AG04450 (cell line): ENCODE measurements around the gene SYK. TPM values are rescaled to one million over a fixed set of nuclear protein-coding genes. Genes with fewer than 3 reads are reported as not detected.

ENCODE experiments used
- CTCF ChIA-PET: fragments of 300-600, 350-600 bp; formaldehyde crosslinking; extraction: SDS; loops from one replicate; lab custom pipeline; 2022; ENCODE audit warnings: antibody characterized with exemption, inconsistent platforms; lab: Charles Lee
- POLR2A ChIA-PET: fragments of 350-600 bp; formaldehyde crosslinking; extraction: SDS; loops from one replicate; lab custom pipeline; 2021; ENCODE audit warnings: antibody characterized with exemption, inconsistent platforms; lab: Yijun Ruan, JAX
- DNase-seq: peaks from one replicate; pipeline ENCODE4 v3.0.0-alpha.2; 2011; ENCODE audit warnings: low read depth, low spot score
- H3K27ac ChIP-seq: one replicate; pipeline ENCODE4 v1.5.1; 2012; ENCODE audit warnings: low read depth, low read length, control low read depth
- H3K27me3 ChIP-seq: one replicate; pipeline ENCODE4 v1.6.0; 2012; ENCODE audit warnings: low read length; ENCODE audit not compliant: control insufficient read depth, insufficient read depth
- H3K4me3 ChIP-seq: 2 replicates; pipeline ENCODE4 v1.5.1; 2011; ENCODE audit warnings: mild to moderate bottlenecking, low read depth, low read length, control low read depth
- H3K9me3 ChIP-seq: 2 replicates; pipeline ENCODE4 v1.5.1; 2012; ENCODE audit warnings: low read length; ENCODE audit not compliant: control insufficient read depth, insufficient read depth
- polyA plus RNA-seq: library from polyadenylated mRNA; depleted of rRNA; stranded (reverse); fragments of >200 nt; gene quantifications from 2 replicates; pipeline ENCODE4 v1.2.3, GENCODE V29; 2011
- TF ChIP-seq, protein P1 (sequence below): IDR thresholded peaks from 2 replicates; pipeline ENCODE4 v1.5.1; 2011; ENCODE audit warnings: low read depth, low read length, control low read depth, inconsistent platforms

SYK gene
- polyA plus RNA-seq, 1 experiment, result not detected

DNA sequence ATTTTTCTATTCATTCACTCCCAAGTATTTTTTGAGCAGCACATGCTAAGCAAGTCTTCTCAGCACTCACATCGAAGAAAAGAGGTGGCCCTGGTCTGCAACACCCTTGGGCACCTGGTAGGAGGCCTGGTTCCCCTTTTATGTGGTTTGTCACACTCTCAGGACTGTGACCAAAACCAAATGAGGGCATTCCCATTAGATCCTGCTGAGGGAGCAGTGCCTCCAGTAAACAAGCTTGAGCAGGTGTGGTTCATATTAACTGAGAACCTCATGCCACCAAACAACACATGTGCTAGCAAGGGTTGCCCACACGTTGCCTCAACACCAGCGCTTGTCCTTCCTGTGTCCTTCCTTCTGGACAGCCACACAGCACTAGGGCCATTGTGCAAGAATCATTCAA, 26.9 kb upstream of the SYK start:
- CTCF ChIA-PET, result no interaction called here
- Histone ChIP-seq H3K9me3 (no peaks in the 10 kb centered on the region), H3K27me3 (no peaks in the 10 kb centered on the region), H3K27ac (no peak overlapping the region), H3K4me3 (no peak overlapping the region)
- POLR2A ChIA-PET, result no interaction called here
- TF ChIP-seq, protein P1, sequence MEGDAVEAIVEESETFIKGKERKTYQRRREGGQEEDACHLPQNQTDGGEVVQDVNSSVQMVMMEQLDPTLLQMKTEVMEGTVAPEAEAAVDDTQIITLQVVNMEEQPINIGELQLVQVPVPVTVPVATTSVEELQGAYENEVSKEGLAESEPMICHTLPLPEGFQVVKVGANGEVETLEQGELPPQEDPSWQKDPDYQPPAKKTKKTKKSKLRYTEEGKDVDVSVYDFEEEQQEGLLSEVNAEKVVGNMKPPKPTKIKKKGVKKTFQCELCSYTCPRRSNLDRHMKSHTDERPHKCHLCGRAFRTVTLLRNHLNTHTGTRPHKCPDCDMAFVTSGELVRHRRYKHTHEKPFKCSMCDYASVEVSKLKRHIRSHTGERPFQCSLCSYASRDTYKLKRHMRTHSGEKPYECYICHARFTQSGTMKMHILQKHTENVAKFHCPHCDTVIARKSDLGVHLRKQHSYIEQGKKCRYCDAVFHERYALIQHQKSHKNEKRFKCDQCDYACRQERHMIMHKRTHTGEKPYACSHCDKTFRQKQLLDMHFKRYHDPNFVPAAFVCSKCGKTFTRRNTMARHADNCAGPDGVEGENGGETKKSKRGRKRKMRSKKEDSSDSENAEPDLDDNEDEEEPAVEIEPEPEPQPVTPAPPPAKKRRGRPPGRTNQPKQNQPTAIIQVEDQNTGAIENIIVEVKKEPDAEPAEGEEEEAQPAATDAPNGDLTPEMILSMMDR, result no peak
- DNase-seq, result no peak

DNA sequence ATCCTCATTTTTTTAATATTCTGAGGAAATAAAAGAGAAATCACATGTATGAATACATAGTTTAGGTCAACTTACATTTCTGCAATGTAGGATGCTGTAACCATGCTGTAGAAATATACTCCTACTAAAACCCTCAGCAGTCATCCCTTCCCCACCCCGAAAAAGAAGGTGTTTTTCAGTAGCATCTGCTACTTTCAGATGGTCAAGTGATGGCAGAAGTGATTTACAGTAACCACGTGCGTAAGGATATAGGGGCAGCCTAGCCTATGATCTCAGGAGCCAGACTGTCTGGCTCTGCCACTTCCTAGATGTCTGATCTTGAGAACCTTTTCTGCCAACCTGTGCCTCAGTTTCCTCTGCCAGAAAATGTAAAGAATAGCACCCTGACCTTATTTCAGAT, 26.0 kb upstream of the SYK start:
- TF ChIP-seq, protein P1, result no peak
- CTCF ChIA-PET, result no interaction called here
- no peak overlapping the region for H3K4me3 ChIP-seq
- POLR2A ChIA-PET, result no interaction called here
- H3K27ac ChIP-seq, result no peak overlapping the region
- no peak for DNase-seq
- H3K9me3 ChIP-seq, result no peaks in the 10 kb centered on the region
- no peaks in the 10 kb centered on the region for H3K27me3 ChIP-seq

DNA sequence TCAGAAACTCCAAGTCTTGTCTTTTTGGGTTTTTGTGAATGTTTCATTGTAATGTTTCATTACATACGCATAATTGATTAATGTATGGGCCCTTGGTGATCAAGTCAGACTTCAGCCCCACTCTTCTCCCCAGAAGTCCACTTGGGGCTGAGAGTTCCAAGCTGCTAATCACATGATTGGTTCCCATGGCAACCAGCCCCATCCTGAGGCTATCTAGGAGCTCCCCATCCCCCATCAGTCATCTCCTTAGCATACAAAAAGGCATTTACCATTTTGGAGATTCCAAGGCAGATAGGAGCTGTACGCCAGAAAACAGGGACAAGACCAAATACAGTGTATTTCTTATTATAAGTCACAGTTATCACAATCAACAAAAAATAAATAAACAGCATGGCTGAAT, 22.9 kb upstream of the SYK start:
- TF ChIP-seq, protein P1, result no peak
- ChIA-PET POLR2A (no interaction called here), CTCF (no interaction called here)
- DNase-seq, result no peak
- Histone ChIP-seq H3K4me3 (no peak overlapping the region), H3K27ac (no peak overlapping the region), H3K27me3 (no peaks in the 10 kb centered on the region), H3K9me3 (no peaks in the 10 kb centered on the region)

DNA sequence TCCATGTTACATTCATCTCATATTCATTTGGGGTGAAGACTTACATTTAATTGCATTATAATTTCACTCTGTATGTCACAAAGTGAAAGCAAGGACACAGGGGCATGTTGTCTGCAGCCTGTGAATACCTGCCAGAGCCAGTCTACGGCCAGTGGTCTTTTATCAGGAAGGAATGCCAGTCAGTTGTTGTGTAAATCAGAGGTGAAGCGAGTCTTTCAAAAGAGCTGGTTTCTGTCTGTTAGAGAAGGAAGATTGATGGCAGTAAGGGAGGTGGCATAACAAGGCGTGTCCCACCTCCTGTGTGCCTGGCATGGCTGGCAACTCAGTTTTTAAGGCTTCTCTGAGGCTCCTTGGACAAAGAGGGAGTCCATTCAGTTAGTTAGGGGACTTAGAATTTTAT, 18.1 kb upstream of the SYK start:
- ChIA-PET POLR2A (no interaction called here), CTCF (interaction anchor here (1.1 kb wide), 1 partner anchor 12 kb away, joined by 3 read pairs; no protein-coding TSS in a partner anchor)
- no peak overlapping the region for H3K4me3 ChIP-seq
- no peaks in the 10 kb centered on the region for H3K9me3 ChIP-seq
- DNase-seq, result no peak
- TF ChIP-seq, protein P1, result no peak
- no peaks in the 10 kb centered on the region for H3K27me3 ChIP-seq
- no peak overlapping the region for H3K27ac ChIP-seq

DNA sequence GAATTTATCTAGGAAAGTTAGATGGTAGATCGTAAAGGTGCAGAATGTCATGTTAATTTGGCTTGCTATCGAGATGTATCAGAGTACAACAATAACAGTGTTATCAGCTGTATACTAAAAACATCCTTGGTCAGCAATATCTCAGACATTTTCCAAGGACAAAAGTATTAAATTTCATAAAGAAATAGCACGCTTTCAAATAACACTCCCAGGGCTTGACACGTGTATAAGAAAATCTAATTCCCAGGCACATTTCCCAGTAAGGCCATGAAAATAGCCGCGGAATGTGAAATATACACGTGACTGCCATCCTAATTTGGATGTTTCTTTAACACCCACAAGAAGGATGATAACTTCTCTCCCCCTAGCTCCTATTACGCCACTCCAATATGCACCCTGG, 17.7 kb upstream of the SYK start:
- DNase-seq, result no peak
- ChIA-PET POLR2A (no interaction called here), CTCF (no interaction called here)
- TF ChIP-seq, protein P1, result no peak
- H3K27ac ChIP-seq, result no peak overlapping the region
- H3K27me3 ChIP-seq, result no peaks in the 10 kb centered on the region
- no peak overlapping the region for H3K4me3 ChIP-seq
- H3K9me3 ChIP-seq, result no peaks in the 10 kb centered on the region
